Muscle of arm (tissue), 12 donors: ENCODE data around the gene SESN2. TPM values are rescaled to one million over a fixed set of nuclear protein-coding genes. Genes with fewer than 3 reads are reported as not detected.

ENCODE experiments used
- DNase-seq: peaks from one replicate; pipeline ENCODE4 v3.0.0-alpha.2; 2013
- polyA plus RNA-seq, 12 donors: library from polyadenylated mRNA; unstranded; fragments of 120-200 nt; gene quantifications; one replicate each; pipeline ENCODE4 v1.2.1, GENCODE V29; 2013; ENCODE audit not compliant: insufficient read length in 12 of 12

SESN2 gene
- polyA plus RNA-seq, 12 donors: 2.3 to 4.7 (median 3.1) TPM; not detected in 1

GRCh38 chr1:28282426-28283407 lies 23.4 kb downstream of the SESN2 start:
- no peak for DNase-seq

GRCh38 chr1:28286111-28286510 lies 26.8 kb downstream of the SESN2 start:
- no peak for DNase-seq

- no peak for DNase-seq
Measured at GRCh38 chr1:28288487-28288886, 29.2 kb downstream of the SESN2 start.

- no peak for DNase-seq
Measured at GRCh38 chr1:28290851-28291250, 31.5 kb downstream of the SESN2 start.

- DNase-seq: no peak
Measured at GRCh38 chr1:28291711-28292110, 32.4 kb downstream of the SESN2 start.

GRCh38 chr1:28295936-28296335 lies 36.6 kb downstream of the SESN2 start:
- no peak for DNase-seq

- DNase-seq: peak; percentile 16
Measured at GRCh38 chr1:28296401-28297261, 37.3 kb downstream of the SESN2 start.

GRCh38 chr1:28297826-28298225 lies 38.5 kb downstream of the SESN2 start:
- DNase-seq: no peak

- DNase-seq: no peak
Measured at GRCh38 chr1:28298438-28298837, 39.1 kb downstream of the SESN2 start.

GRCh38 chr1:28301368-28302174 lies 42.3 kb downstream of the SESN2 start:
- DNase-seq: no peak

GRCh38 chr1:28302247-28302646 lies 42.9 kb downstream of the SESN2 start:
- DNase-seq: no peak

- DNase-seq: no peak
Measured at GRCh38 chr1:28306301-28306949, 47.1 kb downstream of the SESN2 start.

GRCh38 chr1:28308750-28309149 lies 49.4 kb downstream of the SESN2 start:
- no peak for DNase-seq

GRCh38 chr1:28309702-28310101 lies 50.4 kb downstream of the SESN2 start:
- DNase-seq: no peak

- no peak for DNase-seq
Measured at GRCh38 chr1:28313702-28314546, 54.6 kb downstream of the SESN2 start.

GRCh38 chr1:28314547-28314941 lies 55.2 kb downstream of the SESN2 start:
- DNase-seq: no peak

GRCh38 chr1:28317014-28317413 lies 57.7 kb downstream of the SESN2 start:
- no peak for DNase-seq

- no peak for DNase-seq
Measured at GRCh38 chr1:28322194-28322593, 62.9 kb downstream of the SESN2 start.

GRCh38 chr1:28323720-28324119 lies 64.4 kb downstream of the SESN2 start:
- no peak for DNase-seq

GRCh38 chr1:28326515-28326914 lies 67.2 kb downstream of the SESN2 start:
- no peak for DNase-seq
